CD1c-positive myeloid dendritic cell (primary cell): ENCODE measurements around the gene FAM149B1.
A peak's percentile ranks its signal among the peaks of the same experiment; 100 is the strongest.

Experiments
- DNase-seq: peaks from one replicate; pipeline ENCODE4 v3.0.0-alpha.2; 2016; ENCODE audit errors: extremely low spot score

Gene FAM149B1

DNA sequence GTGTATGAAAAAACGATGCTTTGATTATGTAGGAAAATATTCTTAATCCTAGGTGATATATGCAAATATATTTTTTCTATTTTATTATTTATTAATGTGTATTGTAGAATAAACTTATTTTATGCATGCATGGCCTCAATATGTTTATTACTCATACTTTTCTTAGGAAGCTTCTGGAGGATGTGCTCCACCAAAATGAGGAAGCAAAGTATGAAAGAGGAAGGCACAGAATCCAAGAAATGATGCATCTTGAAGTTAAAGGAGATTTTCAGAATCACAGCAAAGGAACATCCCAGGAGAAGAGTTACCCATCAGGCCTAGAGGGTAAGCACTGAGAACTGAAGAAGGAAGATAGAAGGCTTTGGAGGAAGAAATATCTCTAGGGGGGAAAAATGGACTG lies 119.5 kb downstream of the FAM149B1 start:
- DNase-seq: peak; percentile 88

DNA sequence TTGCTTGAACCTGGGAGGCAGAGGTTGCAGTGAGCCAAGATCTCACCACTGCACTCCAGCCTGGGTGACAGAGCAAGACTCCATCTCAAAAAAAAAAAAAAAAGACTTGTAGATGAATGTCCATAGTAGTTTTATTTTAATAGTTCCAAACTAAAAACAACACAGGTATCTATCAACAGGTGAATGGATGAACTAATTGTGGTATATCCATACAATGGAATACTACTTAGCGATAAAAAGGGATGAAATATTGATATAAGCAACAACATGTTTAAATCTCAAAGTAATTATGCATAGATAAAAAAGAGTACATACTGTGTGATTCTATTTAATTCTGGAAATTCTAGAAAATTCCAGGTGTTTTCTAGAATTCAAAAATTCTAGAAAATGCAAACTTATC lies 122.0 kb downstream of the FAM149B1 start:
- DNase-seq: no peak

DNA sequence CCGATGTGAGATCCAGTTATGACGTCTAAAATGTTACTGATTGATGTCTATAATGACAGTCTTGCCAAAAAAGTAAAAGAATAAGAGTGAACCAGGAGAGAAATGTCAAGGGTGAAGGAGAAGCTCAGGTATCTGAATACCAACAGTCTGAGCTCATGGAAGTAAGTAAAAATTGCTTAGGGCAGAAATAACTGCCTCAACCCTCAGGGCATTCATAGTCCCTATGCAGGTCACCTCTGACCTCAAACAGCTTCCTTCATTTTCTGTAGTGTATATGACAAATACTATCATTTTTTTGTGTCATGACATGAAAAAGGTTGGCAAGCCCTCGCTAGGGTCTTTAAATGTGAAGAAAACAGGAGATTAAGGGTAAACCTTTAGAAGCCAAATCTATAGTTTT lies 125.5 kb downstream of the FAM149B1 start:
- DNase-seq: no peak
